ENCODE data around the gene MTPN. TPM values are rescaled to one million over a fixed set of nuclear protein-coding genes. Genes with fewer than 3 reads are reported as not detected.

Gene MTPN
- total RNA-seq, 1 experiment from 2014 or later, result 166 TPM

- BruUV-seq (replicated peaks), result no TSS peak
- no peak overlapping the region for H3K27ac ChIP-seq (ENCODE audit: low read depth, low read length, poor library complexity, severe bottlenecking)
- H3K36me3 ChIP-seq (ENCODE audit: insufficient read depth, low read length, poor library complexity, severe bottlenecking), result no peaks in the 10 kb centered on the region
- ChIA-PET POLR2A (ENCODE audit: low non-redundant PET) (no interaction called here), CTCF (no interaction called here)
- H3K4me1 ChIP-seq (ENCODE audit: insufficient read depth, low read length, poor library complexity, severe bottlenecking), result no peaks in the 10 kb centered on the region
- H3K27me3 ChIP-seq (replicated peaks; ENCODE audit: insufficient read depth, low read depth, low read length, poor library complexity), result no peaks in the 10 kb centered on the region
- no peak overlapping the region for H3K4me3 ChIP-seq (ENCODE audit: low read depth, low read length, poor library complexity, severe bottlenecking)
- TF ChIP-seq EZH2 (IDR thresholded peaks at IDR 0.05; ENCODE audit: borderline replicate concordance, low read depth, low read length, poor library complexity, severe bottlenecking), result no peak
- peak; percentile 79 for TF ChIP-seq CTCF (conservative IDR thresholded peaks at IDR 0.05; ENCODE audit: low read depth, low read length)
- DNase-seq (ENCODE audit: low spot score), result peak; percentile 76
- H3K9me3 ChIP-seq (ENCODE audit: low read depth, low read length, poor library complexity, severe bottlenecking), result no peaks in the 10 kb centered on the region
- intact Hi-C loops (cut with micrococcal nuclease; ENCODE audit: unreplicated experiment), result loop anchor here (1.0 to 5.0 kb wide), 2 partner anchors 208 to 337 kb away; no protein-coding TSS in a partner anchor
Measured at GRCh38 chr7:136009488-136010079, 32.4 kb upstream of the MTPN start.

GRCh38 chr7:136006208-136006607, 29.0 kb upstream of the MTPN start:
- no peak overlapping the region for H3K27ac ChIP-seq (ENCODE audit: low read depth, low read length, poor library complexity, severe bottlenecking)
- H3K36me3 ChIP-seq (ENCODE audit: insufficient read depth, low read length, poor library complexity, severe bottlenecking), result no peaks in the 10 kb centered on the region
- H3K9me3 ChIP-seq (ENCODE audit: low read depth, low read length, poor library complexity, severe bottlenecking), result no peaks in the 10 kb centered on the region
- no peaks in the 10 kb centered on the region for H3K27me3 ChIP-seq (replicated peaks; ENCODE audit: insufficient read depth, low read depth, low read length, poor library complexity)
- no peak for TF ChIP-seq EZH2 (IDR thresholded peaks at IDR 0.05; ENCODE audit: borderline replicate concordance, low read depth, low read length, poor library complexity, severe bottlenecking)
- TF ChIP-seq CTCF (conservative IDR thresholded peaks at IDR 0.05; ENCODE audit: low read depth, low read length), result no peak
- no peaks in the 10 kb centered on the region for H3K4me1 ChIP-seq (ENCODE audit: insufficient read depth, low read length, poor library complexity, severe bottlenecking)
- intact Hi-C loops (cut with micrococcal nuclease; ENCODE audit: unreplicated experiment), result loop anchor here (5.0 kb wide), 1 partner anchor 334 kb away; no protein-coding TSS in a partner anchor
- POLR2A ChIA-PET (ENCODE audit: low non-redundant PET), result no interaction called here
- no peak for DNase-seq (ENCODE audit: low spot score)
- CTCF ChIA-PET, result no interaction called here
- BruUV-seq (replicated peaks), result no TSS peak
- no peak overlapping the region for H3K4me3 ChIP-seq (ENCODE audit: low read depth, low read length, poor library complexity, severe bottlenecking)

GRCh38 chr7:136004083-136004482, 26.9 kb upstream of the MTPN start:
- H3K4me1 ChIP-seq (ENCODE audit: insufficient read depth, low read length, poor library complexity, severe bottlenecking), result no peaks in the 10 kb centered on the region
- no peak overlapping the region for H3K27ac ChIP-seq (ENCODE audit: low read depth, low read length, poor library complexity, severe bottlenecking)
- TF ChIP-seq EZH2 (IDR thresholded peaks at IDR 0.05; ENCODE audit: borderline replicate concordance, low read depth, low read length, poor library complexity, severe bottlenecking), result no peak
- TF ChIP-seq CTCF (conservative IDR thresholded peaks at IDR 0.05; ENCODE audit: low read depth, low read length), result no peak
- BruUV-seq (replicated peaks), result no TSS peak
- DNase-seq (ENCODE audit: low spot score), result no peak
- intact Hi-C loops (cut with micrococcal nuclease; ENCODE audit: unreplicated experiment), result no loop called here
- ChIA-PET CTCF (no interaction called here), POLR2A (ENCODE audit: low non-redundant PET) (no interaction called here)
- no peaks in the 10 kb centered on the region for H3K27me3 ChIP-seq (replicated peaks; ENCODE audit: insufficient read depth, low read depth, low read length, poor library complexity)
- H3K9me3 ChIP-seq (ENCODE audit: low read depth, low read length, poor library complexity, severe bottlenecking), result no peaks in the 10 kb centered on the region
- H3K4me3 ChIP-seq (ENCODE audit: low read depth, low read length, poor library complexity, severe bottlenecking), result no peak overlapping the region
- no peaks in the 10 kb centered on the region for H3K36me3 ChIP-seq (ENCODE audit: insufficient read depth, low read length, poor library complexity, severe bottlenecking)

Measured in A673 (cell line).